Measurements from ENCODE around the gene ITIH2. TPM values are rescaled to one million over a fixed set of nuclear protein-coding genes. Genes with fewer than 3 reads are reported as not detected.

ITIH2 gene
- 0.26 to 0.41 TPM (median 0.38 TPM) in 5 replicates for total RNA-seq (2022; extraction: Qiagen RNA extraction)

DNA sequence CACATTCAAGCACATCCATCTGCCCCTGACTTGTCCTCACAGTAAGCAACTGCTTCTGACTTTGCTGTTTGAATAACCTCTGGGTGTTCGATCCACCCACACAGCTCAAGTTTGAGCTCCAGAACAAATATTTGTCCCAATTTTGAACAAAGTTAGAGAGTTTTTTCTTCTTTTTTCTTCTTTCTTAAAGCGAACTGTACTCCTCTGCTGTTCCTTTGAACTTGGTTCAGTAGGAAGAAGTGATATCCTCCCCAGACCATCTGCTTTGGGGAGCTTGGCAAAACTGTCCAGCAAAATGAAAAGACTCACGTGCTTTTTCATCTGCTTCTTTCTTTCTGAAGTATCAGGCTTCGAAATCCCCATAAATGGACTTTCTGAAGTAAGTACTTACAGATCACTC, at the start of gene ITIH2:
Gene ITIH2 (plus strand): TSS at position 177 of the 400 bp plus-strand sequence. CDS start 119 bp downstream, at position 296.

GRCh38 chr10:7666253-7667023, 36.7 kb upstream of the ITIH2 start, which contains the start of gene ITIH5:
Gene ITIH5, minus strand, starts transcription at chr10:7666966. Its CDS starts 74 bp downstream, at chr10:7666892.

GRCh38 chr10:7787857-7788638, 84.9 kb downstream of the ITIH2 start, which contains the start of the genes ATP5F1C and KIN:
Gene ATP5F1C, plus strand, starts transcription at chr10:7788177. Its CDS starts 31 bp downstream, at chr10:7788208.
Gene KIN, minus strand, starts transcription at chr10:7787993. Its CDS starts 60 bp downstream, at chr10:7787933.

Other genes starting within 250 kb of the ITIH2 start
- 0.02 to 0.20 TPM (median 0.13 TPM) in 5 replicates for gene ITIH5, start 36.4 kb upstream of the ITIH2 start, total RNA-seq (2022; extraction: Qiagen RNA extraction)
- 10.3 to 15.4 TPM (median 13.5 TPM) in 5 replicates for gene KIN, start 84.7 kb downstream of the ITIH2 start, total RNA-seq (2022; extraction: Qiagen RNA extraction)
- gene ATP5F1C, start 84.9 kb downstream of the ITIH2 start, total RNA-seq (2022; extraction: Qiagen RNA extraction) = 271 to 334 TPM (median 292 TPM) in 5 replicates
- 6.7 to 8.3 TPM (median 7.2 TPM) in 5 replicates for gene TAF3, start 115.2 kb downstream of the ITIH2 start, total RNA-seq (2022; extraction: Qiagen RNA extraction)